Stimulated activated CD8-positive, alpha-beta memory T cell treated with anti-CD3 and anti-CD28 coated beads, Interleukin-15, amount 100 ng/mL, for 24 hours (primary cell): ENCODE measurements around the gene SLC44A3.

Experiments used
- DNase-seq: peaks from one replicate; pipeline ENCODE4 v3.0.0-alpha.2; 2020; ENCODE audit warnings: low read depth

Gene SLC44A3

DNA sequence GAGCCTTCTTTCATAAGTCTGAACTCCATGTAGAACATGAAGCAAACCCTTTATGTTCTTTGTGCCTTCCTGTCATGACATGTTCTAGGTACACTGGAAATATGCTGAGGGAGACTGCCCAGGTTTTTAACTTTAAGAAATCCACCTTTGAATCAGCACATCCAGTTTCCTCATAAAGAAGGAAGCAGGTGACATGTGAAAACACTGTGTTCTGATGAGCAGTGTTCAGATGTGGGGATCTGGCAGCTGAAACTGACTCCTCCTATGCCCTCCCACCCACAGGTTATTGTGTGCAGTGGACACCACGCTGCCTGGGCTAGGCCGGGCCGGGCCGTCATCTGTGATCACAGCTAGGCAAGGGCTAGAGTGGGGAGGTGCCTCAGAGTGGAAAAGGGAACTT, 55.6 kb downstream of the SLC44A3 start:
- DNase-seq, result no peak

DNA sequence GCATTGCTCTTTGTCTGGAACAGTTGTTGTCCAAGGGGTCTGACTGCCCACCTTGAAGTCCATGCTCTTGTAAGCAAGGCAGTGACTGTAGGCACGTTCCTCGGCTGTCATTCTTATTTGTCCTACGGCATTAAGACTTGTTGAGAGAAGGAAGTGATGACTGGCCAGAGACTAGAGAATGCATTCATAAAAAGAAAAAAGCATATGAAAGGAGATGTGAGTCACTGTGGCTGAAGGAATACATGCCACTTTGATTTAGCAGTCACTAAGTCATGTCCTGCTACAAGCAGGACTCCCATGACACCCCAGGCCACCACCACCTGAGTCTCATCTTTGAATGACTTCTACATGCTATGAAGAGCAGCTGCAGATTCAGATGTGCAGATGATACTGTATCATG, 56.2 kb downstream of the SLC44A3 start:
- no peak for DNase-seq

DNA sequence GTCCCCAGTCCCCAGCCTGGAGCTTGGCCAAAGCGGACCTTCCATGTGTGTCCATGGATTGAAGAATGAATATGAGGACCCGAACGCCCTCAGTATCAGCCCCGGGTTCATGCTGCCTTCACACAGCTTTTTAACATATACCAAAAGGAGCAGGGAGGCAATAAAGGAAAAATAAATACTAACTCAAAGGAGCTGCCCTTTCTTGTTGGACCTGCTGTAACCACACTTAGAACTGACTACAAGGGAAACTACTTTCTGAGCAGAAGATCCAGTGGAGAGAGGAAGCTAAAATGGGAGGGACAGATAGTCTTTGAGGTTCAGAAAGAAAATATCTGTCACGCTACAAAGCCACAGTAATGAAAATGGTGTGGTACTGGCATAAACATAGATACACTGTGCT, 58.2 kb downstream of the SLC44A3 start:
- DNase-seq, result no peak

DNA sequence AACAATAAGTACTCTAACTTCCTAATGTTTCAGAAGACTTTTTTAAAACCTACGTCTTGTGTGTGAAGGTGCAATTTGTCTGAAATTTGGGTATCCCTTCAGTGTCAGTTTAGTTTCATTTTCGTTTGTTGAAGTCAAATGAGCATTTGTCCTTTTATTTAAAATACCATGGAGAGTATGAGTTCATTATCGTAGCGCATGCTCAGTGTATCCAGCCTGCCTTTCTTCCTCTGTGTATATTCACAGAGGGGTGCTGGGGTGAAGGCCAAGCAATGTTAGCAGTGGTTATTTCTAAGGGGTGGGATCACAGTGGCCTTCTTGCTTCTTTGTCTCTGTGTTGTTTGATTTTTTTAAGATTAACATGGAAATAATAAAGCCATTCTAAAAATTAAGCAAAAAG, 63.5 kb downstream of the SLC44A3 start:
- DNase-seq, result no peak

DNA sequence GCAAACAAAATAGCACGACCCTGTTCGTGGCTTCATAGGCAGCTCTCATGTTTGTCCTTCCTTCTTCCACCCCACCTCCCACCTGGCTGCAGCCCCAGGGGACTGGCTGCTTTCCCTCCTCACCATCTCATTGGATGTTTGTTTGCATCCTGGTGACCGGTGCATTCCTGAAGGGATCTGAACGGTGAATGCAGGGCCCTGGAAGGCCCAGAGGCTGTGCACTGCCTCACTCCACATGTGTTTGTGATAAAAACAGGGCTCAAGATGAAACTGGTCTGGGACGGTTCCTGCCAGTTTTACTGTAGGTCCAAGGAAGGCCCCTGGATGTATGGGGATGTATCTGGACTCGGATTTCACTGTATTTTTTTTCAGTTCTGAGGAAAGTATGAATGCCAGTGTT, 63.9 kb downstream of the SLC44A3 start:
- no peak for DNase-seq

DNA sequence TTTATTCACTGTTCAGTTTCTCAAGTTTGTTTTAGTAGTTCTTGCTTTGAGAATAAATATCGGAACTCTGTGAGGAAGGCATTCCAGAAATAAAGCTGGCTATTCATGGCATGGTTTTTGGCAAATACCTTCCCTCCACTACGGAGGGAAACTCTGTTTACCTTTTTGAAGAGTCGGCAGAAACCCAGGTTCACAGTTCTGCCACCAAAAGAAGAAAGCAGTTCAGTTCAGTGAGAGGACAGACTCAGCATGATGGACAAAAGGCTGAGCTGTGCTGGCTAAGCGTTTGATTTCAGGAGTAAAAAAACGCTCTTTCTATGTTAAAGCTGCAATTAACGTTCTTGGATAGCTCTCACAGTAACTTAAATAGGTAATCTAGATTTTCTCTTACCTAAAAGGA, 64.3 kb downstream of the SLC44A3 start:
- DNase-seq, result no peak

DNA sequence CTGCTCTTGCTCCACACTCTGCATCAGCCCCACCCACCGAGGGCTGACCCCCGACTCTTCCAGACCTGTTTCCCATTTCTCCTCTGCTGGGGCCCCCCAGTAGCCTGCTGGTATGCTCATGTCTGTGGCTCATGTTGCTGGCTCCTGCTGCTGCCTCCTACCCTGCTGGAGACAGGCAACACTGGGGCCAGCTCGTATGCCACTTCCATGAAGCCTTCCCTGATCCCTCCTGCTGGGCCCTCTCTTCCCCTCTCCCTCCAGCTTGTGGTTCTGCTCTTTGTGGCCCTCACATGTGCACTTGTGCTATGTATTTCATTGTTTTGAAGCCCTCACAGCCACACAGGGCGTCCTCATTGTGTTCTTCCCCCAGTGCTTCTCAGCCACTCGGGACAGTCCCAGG, 66.2 kb downstream of the SLC44A3 start:
- DNase-seq, result no peak

DNA sequence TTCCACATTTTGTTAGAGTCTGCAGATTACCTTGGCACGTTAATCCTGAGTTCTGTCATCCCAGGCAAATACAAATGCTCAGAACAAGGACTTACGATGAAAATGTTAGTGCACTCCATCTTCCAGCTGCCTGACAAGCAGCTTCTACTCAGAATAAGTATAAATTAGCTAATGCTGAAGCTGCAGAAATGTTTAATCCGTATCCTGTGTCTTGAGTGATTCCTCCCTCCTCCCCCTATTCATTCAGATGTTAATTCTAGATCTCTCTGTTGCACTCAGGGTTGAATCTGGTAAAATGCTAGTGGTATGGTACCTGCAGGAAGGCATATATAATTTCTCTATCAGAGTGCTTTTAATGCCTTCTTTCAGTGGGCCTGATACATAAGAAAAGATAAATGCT, 66.9 kb downstream of the SLC44A3 start:
- DNase-seq, result no peak

DNA sequence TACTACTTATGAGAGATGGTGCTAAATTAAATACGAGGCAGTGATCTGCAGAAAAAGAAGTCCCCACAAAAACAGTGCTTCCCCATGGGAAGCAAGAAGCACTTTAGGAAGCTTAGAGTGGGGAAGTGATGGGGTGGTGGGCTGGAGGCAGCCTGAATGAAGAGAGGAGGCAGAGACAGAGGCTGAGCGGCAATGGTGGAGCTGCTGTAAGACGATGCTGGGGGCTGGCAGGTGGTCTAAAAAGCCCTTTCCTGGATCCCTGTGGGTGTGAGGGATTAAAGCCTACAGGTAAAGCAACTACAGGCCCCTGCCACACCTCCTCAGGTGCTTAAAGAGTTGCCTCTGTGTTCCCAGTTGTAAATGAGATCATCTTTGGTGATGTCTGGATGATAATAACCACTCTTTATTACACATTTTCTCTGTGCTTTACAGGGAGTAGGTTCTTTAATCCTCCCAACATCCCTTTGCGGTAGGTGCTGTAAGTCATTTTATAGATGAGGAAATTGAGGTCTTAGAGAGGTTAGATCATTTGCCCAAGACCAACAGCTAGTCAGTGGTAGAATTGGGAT, 67.5 kb downstream of the SLC44A3 start:
- DNase-seq, result no peak

DNA sequence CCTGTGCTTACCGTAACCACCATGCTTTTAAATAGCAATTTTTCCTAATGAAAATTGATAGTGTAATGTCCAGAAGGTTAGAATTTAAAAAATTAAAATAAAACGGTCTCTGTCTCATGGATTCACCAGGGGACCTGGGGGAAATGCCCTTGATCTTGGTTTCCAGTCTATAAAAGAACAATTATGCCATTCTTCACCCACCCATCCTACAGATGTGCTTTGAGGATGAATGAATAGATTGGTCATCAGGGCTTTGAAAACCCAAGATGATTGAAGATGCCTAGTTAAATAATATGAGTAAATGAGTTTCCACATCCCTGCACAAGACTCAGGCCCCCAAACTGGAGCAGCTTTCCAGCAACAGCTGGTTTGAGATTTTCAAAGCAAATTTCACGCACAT, 68.0 kb downstream of the SLC44A3 start:
- DNase-seq, result no peak

DNA sequence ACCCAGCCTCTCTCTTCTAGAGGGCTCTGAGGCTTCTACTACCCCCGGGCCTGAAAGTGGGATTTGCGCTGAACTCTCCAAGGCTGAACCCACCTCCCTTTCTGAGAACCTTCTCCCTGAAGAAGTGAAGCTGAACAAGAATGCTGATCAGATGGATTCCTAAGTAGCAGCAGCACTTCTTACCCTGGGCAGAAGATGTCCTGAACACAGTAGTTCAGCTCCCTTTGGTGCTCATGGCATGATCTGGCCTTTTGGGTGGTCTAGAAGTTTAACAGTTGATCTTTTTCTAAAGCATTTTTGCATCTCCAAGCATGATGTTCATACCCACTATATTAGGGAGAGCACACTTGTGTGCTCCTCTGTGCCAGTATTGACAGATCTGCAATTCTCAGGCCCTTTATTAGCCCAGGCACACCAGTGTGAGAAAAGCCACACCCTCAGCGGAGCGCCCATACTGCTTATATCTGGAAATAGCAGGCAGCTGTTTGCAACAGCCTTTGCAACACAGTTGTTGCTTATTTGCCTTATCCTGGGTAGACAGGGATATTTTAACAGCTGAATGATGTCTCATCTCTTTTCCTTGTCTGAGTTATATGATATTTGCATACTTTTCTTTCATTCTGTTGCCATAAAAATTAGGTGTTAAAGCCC, 72.6 kb downstream of the SLC44A3 start:
- no peak for DNase-seq

DNA sequence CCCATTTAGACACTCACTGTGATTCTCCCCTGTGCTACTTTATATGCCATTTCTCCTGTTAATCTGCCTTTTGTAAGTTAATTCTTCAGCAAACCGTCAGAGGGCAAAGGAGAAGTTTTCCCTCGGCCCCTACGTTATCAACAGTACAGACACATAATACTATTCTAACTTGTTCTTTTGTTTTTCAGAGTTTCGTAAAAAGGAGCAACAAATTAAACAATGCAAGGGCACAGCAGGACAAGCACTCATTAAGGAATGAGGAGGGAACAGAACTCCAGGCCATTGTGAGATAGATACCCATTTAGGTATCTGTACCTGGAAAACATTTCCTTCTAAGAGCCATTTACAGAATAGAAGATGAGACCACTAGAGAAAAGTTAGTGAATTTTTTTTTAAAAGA, 74.5 kb downstream of the SLC44A3 start:
- DNase-seq, result no peak

DNA sequence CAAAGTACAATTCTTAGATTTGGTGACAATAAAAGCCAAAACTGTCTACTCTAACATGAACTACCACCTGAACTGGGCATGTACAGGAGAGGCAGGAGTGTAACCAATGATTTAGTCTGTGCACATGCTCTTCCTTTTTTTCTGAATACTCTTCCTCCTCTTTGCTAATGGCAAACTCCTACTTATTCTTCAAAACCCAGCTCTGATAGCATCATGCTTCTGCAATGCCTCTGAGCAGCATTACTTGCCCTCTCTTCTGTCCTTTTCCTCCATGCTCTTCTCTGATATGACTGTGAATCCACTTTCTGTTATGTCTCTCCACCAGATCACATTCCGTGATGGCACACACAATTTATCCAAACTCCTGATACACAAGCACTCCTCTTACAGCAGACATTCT, 75.4 kb downstream of the SLC44A3 start:
- no peak for DNase-seq

DNA sequence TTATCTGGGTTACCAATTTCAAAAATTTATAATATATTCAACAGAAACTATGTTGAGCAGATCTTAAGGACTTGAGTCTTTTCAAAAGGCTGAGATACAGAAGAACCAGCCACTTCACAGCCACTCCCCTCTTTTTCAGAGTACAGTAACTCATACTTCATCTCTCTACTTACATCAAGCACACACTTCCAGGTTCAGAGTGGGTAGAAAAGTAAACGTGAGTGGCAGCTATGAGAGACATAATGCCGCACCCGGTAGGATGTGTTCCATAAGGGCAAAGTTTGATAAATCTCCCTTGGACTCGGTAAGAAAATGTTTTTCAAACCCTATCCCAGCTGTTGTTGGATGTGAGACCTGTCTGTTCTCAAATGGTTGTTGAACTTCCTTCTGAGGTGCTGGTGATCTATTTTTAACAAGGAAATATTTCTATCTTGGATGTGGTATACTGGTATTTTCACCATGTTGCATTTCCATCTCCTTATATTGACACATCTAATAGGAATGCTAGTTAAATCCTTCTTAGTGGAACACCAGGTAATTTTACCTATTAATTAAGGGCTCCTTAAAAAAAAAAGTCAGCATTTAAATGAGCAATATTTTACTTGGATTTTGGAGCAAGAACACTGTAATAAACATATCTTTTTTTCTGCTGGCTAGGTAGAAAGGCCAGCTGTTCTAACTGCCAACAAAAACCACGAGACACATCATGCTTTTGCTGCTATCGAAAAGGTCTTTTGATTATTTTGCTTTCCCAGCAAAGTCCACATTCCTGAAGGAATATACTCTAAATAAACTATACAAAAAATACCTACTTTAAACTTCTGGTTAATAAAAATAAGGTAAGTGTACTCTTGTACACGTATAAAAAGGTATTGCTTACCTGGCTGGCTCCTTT, 78.6 kb downstream of the SLC44A3 start:
- DNase-seq, result no peak

DNA sequence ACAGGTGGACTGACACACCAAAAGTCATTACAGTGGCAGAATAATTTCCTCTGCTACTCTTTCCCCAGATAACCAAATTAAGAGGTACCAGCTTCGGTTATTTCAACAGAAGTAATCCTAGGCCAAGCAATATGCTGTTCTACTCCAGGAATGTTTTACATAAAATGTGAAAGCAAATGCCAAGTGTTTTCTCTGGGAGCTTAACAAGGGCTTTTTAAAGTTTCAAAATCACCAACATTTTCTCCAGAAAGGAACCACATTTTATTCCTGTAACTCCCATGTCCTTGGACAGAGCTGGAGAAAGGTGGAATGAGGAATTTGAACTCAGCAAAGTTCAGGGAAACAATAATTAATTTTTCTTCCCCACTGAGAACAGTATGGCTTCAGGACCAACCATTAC, 79.6 kb downstream of the SLC44A3 start:
- no peak for DNase-seq

DNA sequence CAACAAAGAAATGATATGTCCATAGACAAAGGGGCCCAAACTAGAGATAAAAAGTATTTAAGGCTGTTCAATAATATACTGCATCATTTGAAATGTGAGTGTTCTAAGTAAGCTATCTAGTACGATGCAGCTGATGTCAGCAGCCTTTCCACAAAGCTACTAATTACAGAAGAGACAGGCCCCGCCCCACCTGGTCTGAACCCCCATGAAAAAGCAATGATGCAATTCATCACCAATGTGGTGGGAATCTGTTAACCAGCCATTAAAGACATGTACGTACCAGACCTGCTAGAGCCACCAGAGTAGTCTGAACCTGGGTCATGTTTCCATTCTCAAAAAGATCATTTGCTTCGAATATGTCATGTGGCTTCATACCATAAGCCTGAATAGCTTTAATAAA, 81.7 kb downstream of the SLC44A3 start:
- DNase-seq, result no peak

DNA sequence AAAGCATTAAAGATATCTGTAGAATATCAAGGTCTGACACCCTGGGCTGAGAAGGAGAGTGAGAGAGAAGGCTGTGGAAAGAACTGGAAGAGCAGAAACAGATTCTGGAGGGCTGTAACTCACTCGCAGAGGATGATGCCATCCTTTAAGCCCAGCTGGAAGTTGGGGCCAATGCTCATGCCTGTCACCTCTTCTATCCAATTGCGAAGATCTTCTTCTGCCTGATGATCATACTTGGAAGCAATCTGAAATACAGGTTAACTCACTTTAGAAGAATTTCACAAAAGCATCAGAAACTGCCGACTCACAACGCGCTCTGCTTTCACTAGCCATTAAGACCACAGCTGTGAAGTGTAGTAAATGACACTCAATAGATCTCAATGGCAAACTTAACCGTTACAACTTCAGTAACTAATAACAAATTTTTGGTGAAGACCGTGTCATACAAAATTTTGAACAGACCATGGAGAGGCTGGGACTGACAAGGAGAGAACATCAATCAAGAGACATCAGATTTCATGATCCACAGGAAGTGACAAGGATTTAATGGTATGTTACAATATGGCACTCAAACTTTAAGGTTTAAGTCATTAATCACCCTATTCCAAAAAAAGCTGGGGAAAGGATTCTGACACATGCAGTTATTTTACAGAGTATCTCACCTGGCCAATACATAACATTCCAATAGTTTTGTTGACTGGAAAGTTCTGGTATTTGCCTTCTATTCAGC, 83.3 kb downstream of the SLC44A3 start:
- DNase-seq, result no peak

DNA sequence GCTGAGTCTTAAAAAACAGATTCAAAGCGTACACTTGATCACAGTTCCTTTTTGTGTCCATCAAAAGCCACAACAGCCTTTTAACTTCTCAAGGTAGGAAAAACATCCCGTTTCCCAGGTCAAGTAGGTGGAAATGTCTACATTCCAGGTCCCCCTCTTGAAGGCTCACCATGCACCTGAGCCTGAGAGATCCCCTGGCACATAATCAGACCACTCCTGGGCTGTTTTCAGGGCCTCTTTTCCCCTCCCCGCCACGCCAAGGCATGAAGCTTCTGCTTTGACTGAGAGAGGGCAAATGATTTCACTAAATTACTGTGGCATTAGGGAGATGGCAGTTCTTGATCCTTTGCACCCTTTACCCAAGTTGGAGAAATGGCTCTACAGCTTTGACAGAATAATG, 85.0 kb downstream of the SLC44A3 start:
- DNase-seq, result no peak

DNA sequence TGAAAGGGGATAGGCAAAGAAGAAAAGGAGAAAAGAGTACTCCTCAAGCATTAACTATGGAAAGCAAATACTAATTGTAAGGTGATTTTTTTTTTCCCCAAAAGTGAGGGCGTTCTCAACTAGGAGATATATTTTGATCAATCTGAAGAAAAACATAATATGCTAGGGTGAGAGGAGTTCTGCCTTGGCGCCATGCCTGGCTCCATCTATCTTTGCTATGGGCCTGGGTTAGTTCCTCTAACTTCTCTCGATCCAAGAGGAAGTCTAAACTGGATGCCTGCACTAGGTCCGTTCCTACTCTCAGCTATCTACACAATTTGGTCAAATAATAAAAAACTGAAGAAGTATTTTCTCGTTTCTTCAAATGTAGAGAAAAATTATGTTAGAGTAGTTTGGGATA, 86.2 kb downstream of the SLC44A3 start:
- DNase-seq, result no peak

DNA sequence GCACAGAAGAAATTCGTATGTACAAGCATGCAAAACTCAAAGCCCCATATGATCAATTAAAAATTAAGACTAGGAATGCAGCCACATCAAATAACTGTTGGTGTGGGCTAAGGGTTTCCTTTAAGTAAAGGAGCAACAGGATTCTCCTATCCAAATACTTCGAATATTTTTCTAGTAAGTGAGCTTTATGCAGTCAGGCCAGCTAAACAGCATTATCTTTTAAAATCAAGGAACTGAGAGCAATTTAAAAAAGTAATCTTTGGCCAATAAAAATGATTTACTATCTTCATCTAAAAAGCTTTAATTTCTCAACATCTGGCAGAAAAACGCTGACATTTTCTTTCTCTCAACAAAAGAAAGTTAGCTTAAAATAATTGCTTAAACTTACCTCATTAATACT, 87.0 kb downstream of the SLC44A3 start:
- DNase-seq, result no peak

DNA sequence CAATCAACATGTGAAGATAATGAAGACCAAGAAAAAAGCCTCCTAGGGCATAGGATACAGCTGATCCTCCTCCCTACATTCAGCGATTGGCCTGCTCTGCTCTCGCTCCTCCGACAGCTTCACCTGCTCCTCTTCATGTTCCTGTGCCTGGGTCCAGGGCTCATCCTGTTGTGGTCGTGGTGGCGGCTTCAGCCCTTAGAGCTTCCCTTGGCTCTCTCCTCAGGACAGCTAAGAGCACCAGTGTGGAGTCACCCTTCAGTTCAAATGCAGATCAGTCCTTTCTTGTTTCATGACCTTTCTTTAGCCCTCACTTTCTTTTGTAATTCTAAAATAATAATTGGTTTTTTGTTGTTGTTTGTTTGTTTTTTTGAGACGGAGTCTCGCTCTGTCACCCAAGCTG, 88.0 kb downstream of the SLC44A3 start:
- no peak for DNase-seq

DNA sequence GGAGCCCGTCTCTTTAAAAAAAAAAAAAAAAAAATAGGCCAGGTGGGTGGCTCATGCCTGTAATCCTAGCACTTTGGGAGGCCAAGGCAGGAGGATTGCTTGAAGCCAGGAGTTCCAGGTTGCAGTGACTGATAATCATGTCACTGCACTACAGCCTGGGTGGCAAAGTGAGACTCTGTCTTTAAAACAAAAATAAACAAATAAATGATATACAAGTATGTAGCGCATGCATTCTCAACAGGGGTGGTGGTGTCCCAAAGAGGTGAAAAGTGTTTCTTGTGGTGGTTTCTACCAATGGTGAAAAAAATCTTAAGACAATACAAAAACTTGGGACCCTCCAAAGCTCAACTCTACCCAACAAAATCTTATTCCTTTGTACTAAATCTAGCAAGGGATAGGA, 88.8 kb downstream of the SLC44A3 start:
- DNase-seq, result no peak

DNA sequence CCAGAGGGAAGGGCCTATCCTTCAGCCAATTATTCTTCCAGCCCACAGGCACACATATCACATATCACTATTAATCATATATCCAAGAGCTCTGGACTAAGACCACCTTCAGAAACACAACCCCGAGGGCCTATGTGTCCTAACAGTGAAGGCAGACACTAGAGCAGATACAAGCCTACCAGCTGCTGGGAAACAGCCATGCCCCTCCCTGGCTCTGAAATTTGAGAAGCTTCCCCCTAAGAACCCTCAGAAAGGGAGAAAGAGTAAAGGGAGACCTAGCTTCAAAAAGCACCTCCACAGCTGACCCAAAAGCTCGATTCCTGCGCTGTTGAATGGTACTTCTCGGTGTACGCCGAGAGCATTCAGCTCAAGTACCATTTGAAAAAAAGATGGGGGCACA, 89.3 kb downstream of the SLC44A3 start:
- no peak for DNase-seq
